Testis (tissue), 3 donors: ENCODE data around the gene IRX5. TPM values are rescaled to one million over a fixed set of nuclear protein-coding genes. Genes with fewer than 3 reads are reported as not detected.

Experiments used
- DNase-seq: peaks from one replicate; pipeline ENCODE4 v3.0.0-alpha.2; 2019
- H3K27ac ChIP-seq, 2 donors: fragments of 200-600 bp; sonication (generic); one replicate each; pipeline ENCODE4 v1.5.1; 2019
- H3K27me3 ChIP-seq: fragments of 200-600 bp; sonication (generic); one replicate; pipeline ENCODE4 v1.5.1; 2019
- H3K36me3 ChIP-seq: fragments of 200-600 bp; sonication (generic); one replicate; pipeline ENCODE4 v1.5.1; 2017; ENCODE audit warnings: low read depth; ENCODE audit errors: missing control alignments
- H3K4me1 ChIP-seq: fragments of 200-600 bp; sonication (generic); one replicate; pipeline ENCODE4 v1.5.1; 2019
- H3K4me3 ChIP-seq, 2 donors: fragments of 200-600 bp; sonication (generic); one replicate each; pipeline ENCODE4 v1.5.1; 2017 to 2019
- H3K9me3 ChIP-seq: fragments of 200-600 bp; sonication (generic); one replicate; pipeline ENCODE4 v1.5.1; 2017
- CTCF ChIP-seq, 3 experiments: fragments of 450-650 bp in 2 of 3; fragments of 200-600 bp in 1 of 3; sonication (generic) in 1 of 3; IDR thresholded peaks; one replicate each; pipeline ENCODE4 v1.5.1; 2016 to 2019; ENCODE audit warnings: antibody characterized with exemption in 3 of 3, mild to moderate bottlenecking in 2 of 3, moderate library complexity in 1 of 3
- POLR2A ChIP-seq: fragments of 450-650 bp; IDR thresholded peaks from one replicate; pipeline ENCODE4 v1.6.1; 2017; ENCODE audit warnings: antibody characterized with exemption, mild to moderate bottlenecking, moderate library complexity
- WGBS, 2 donors: methylation state at CpG; one replicate each; pipeline ENCODE4 v1.1.5; 2018; 5-methylcytosine and 5-hydroxymethylcytosine counted together
- intact Hi-C: fragments of 100-400 bp; cut with DNase I; formaldehyde crosslinking; loops from one replicate; pipeline ENCODE4 v1.15.1; 2023; ENCODE audit warnings: low total_unique reads
- polyA plus RNA-seq: library from polyadenylated mRNA; stranded (reverse); fragments of 350-450 nt; fragmentation: Illumina TruSeq; extraction: RNeasy Lipid Tissue Mini Kit (QIAGEN cat#74804); gene quantifications from one replicate; pipeline ENCODE4 v1.2.3, GENCODE V29; 2014; ENCODE audit warnings: low read depth, low replicate concordance; ENCODE audit not compliant: insufficient read depth
- total RNA-seq, 2 donors: library from RNA; depleted of rRNA; stranded (reverse); fragments of >200 nt; gene quantifications; one replicate each; pipeline ENCODE4 v1.2.3, GENCODE V29; 2016

IRX5 gene
- total and polyA plus RNA-seq, 3 donors from 2014 or later, result 2.3 to 5.7 (median 2.9) TPM

- no peak for TF ChIP-seq POLR2A
- no peak for TF ChIP-seq CTCF (IDR thresholded peaks at IDR 0.05)
- Histone ChIP-seq H3K4me3 (no peak overlapping the region), H3K9me3 (no peaks in the 10 kb centered on the region), H3K27ac (no peak overlapping the region), H3K27me3 (peaks cover 3% of the 10 kb centered on the region), H3K36me3 (no peaks in the 10 kb centered on the region), H3K4me1 (peaks cover 9% of the 10 kb centered on the region)
- no peak for DNase-seq
- intact Hi-C loops, result no loop called here
- 21% methylated on average over 28 of the region's 28 CpGs for WGBS, 2 donors
Observed at GRCh38 chr16:54935266-54935968, 4.8 kb downstream of the IRX5 start.

DNA sequence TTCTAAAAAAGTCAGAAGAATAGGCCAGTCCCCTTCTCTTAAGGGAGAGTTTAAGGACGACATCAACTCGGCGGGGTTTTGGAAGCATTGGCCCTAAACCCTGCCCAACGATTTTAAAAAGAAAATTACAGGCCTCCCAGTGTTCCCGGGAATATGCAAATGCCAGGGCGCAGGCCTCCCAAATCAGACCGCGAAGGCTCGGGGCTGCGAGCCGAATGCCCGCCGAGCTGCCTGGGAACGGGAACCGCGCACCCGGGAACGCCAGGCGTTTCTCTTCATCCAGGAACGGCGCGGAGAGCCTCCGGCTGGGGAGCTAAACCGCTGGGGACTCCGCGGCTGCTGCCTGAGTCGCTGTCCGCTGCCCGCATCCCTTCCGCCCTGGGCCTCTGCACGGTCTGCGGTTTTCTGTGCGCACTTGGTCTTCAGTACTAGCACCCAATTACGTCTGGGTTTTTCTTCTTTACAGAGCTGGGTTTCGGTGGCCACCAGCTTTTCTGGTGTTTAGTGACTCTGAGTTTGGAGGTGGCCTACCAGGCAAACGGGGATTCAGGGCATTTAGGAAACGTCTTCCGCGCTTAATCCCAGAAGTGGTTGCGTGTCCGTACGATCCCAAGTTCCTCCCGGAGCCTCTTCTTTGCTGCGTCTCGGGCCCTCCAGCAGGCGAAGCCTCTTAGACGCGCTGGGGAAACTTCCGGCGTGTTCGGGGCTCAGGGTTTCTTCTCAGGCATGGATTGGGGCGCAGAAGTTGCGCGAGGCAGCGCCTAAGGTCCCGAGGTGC is 5.7 kb downstream of the IRX5 start:
- intact Hi-C loops, result no loop called here
- Histone ChIP-seq H3K27ac (no peak overlapping the region), H3K4me3 (peak overlapping the region in 1 of 2 donors; percentile 15), H3K27me3 (peaks cover 3% of the 10 kb centered on the region), H3K36me3 (no peaks in the 10 kb centered on the region), H3K4me1 (peaks cover 9% of the 10 kb centered on the region), H3K9me3 (no peaks in the 10 kb centered on the region)
- no peak for TF ChIP-seq CTCF (IDR thresholded peaks at IDR 0.05)
- TF ChIP-seq POLR2A, result no peak
- no peak for DNase-seq
- WGBS, 2 donors, result 7% methylated on average over 26 to 56 of the region's 56 CpGs

DNA sequence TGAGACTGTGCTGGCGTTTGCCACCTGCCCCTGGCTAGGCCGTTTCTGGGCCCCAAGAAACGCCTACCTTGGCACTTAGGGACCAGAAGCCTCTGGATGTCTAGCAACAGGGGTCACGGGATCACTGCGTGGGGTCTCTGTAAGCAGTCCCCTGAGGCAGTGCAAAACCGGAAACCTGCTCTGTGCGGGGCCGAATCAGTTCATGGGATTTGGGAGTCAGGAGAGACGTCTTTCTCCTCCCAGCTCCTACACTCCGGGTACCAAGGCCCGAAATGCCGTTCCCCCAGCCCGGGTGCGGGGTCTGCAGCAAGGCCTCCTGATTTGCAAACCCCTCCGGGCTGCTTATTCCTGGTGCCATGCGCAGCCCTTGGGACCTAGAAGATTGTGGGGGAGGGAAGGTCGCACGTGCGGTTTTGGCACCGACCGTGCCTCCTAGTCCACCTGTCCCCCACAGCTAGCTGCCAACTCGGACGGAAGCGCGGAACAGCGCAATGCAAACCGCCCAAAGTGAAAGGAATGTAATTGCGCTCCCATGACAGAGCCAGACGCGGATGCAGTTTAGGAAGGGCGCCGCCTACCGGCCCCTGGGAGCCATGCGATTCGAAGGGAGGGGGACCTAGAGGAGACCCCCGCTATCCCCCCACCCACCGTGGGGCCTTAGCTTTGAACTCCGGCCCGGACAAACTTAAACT is 6.5 kb downstream of the IRX5 start:
- 2% methylated on average over 15 to 27 of the region's 39 CpGs for WGBS, 2 donors
- peak; percentile 59 for DNase-seq
- Histone ChIP-seq H3K9me3 (no peaks in the 10 kb centered on the region), H3K4me3 (peak overlapping the region in 1 of 2 donors; percentile 15), H3K27me3 (peaks cover 3% of the 10 kb centered on the region), H3K36me3 (no peaks in the 10 kb centered on the region), H3K4me1 (peaks cover 9% of the 10 kb centered on the region), H3K27ac (no peak overlapping the region)
- TF ChIP-seq POLR2A, result no peak
- peak in 2 of 3 experiments; percentile 36 to 53 for TF ChIP-seq CTCF (IDR thresholded peaks at IDR 0.05)
- intact Hi-C loops, result no loop called here

GRCh38 chr16:54937671-54938211 is 7.1 kb downstream of the IRX5 start:
- intact Hi-C loops, result no loop called here
- WGBS, 2 donors, result 8 to 11% methylated on average over 26 to 35 of the region's 35 CpGs
- peaks cover 3% of the 10 kb centered on the region for H3K27me3 ChIP-seq
- H3K4me1 ChIP-seq, result peaks cover 9% of the 10 kb centered on the region
- H3K9me3 ChIP-seq, result no peaks in the 10 kb centered on the region
- H3K36me3 ChIP-seq, result no peaks in the 10 kb centered on the region
- TF ChIP-seq POLR2A (no peak), CTCF (IDR thresholded peaks at IDR 0.05) (no peak)
- peak overlapping the region in 1 of 2 donors; percentile 15 for H3K4me3 ChIP-seq
- H3K27ac ChIP-seq, result no peak overlapping the region
- no peak for DNase-seq
